ENCODE data around the gene EP400.
"Not testable (repeated sequence)": the region's sequence is repeated elsewhere in the genome, so short reads cannot be mapped to it uniquely, and the experiment has no call there.

The EP400 gene

GRCh38 chr12:131948713-131949430 lies 870 bp upstream of the EP400 start:
- peak in 1 of 5 donors; percentile 20 for DNase-seq

- DNase-seq = peak in 3 of 5 donors; percentile 23 to 51 (median 32)
Measured at GRCh38 chr12:131950182-131950913, 606 bp downstream of the EP400 start.

GRCh38 chr12:131953810-131954209 lies 4.1 kb downstream of the EP400 start:
- not testable (repeated sequence) for DNase-seq

GRCh38 chr12:131954460-131954859 lies 4.7 kb downstream of the EP400 start:
- not testable (repeated sequence) for DNase-seq

- DNase-seq = no peak
Measured at GRCh38 chr12:131959116-131959515, 9.4 kb downstream of the EP400 start.

GRCh38 chr12:131959641-131960589 lies 10.2 kb downstream of the EP400 start:
- no peak for DNase-seq

- not testable (repeated sequence) for DNase-seq
Measured at GRCh38 chr12:131960590-131961325, 11.0 kb downstream of the EP400 start.

GRCh38 chr12:131961328-131961727 lies 11.6 kb downstream of the EP400 start:
- not testable (repeated sequence) for DNase-seq

GRCh38 chr12:131962069-131962468 lies 12.3 kb downstream of the EP400 start:
- no peak for DNase-seq

GRCh38 chr12:131963381-131963780 lies 13.6 kb downstream of the EP400 start:
- DNase-seq = peak in 2 of 5 donors; percentile 15 to 25

- DNase-seq = no peak
Measured at GRCh38 chr12:131965073-131965472, 15.3 kb downstream of the EP400 start.

GRCh38 chr12:131971226-131971625 lies 21.5 kb downstream of the EP400 start:
- DNase-seq = no peak

- no peak for DNase-seq
Measured at GRCh38 chr12:131975228-131975627, 25.5 kb downstream of the EP400 start.

GRCh38 chr12:131979606-131980005 lies 29.9 kb downstream of the EP400 start:
- DNase-seq = no peak

GRCh38 chr12:131980263-131980662 lies 30.5 kb downstream of the EP400 start:
- DNase-seq = no peak

- DNase-seq = no peak
Measured at GRCh38 chr12:131981388-131981787, 31.6 kb downstream of the EP400 start.

- DNase-seq = no peak
Measured at GRCh38 chr12:131982041-131982440, 32.3 kb downstream of the EP400 start.

GRCh38 chr12:131983026-131983425 lies 33.3 kb downstream of the EP400 start:
- no peak for DNase-seq

GRCh38 chr12:131983554-131983953 lies 33.8 kb downstream of the EP400 start:
- no peak for DNase-seq

GRCh38 chr12:131984334-131984733 lies 34.6 kb downstream of the EP400 start:
- DNase-seq = no peak

- not testable (repeated sequence) for DNase-seq
Measured at GRCh38 chr12:131985510-131985875, 35.8 kb downstream of the EP400 start.

GRCh38 chr12:131986361-131986760 lies 36.6 kb downstream of the EP400 start:
- DNase-seq = no peak

Data from T-helper 1 cell (primary cell).